HG02973 (cell line): Measurements from ENCODE around the gene PPIP5K1.
"Not testable (repeated sequence)": the region's sequence is repeated elsewhere in the genome, so short reads cannot be mapped to it uniquely, and the experiment has no call there.

Experiments used
- ATAC-seq: cut with Tn5 transposase; IDR thresholded peaks from one replicate; pipeline ENCODE4 v1.9.1; 2021; ENCODE audit warnings: moderate library complexity; ENCODE audit not compliant: unreplicated experiment

PPIP5K1 gene

GRCh38 chr15:43547539-43547938 lies 42.5 kb downstream of the PPIP5K1 start:
- no peak for ATAC-seq

- ATAC-seq = no peak
Observed at GRCh38 chr15:43545426-43545825, 44.6 kb downstream of the PPIP5K1 start.

GRCh38 chr15:43544266-43544665 lies 45.7 kb downstream of the PPIP5K1 start:
- ATAC-seq = no peak

GRCh38 chr15:43541785-43542184 lies 48.2 kb downstream of the PPIP5K1 start:
- ATAC-seq = no peak

- ATAC-seq = no peak
Observed at GRCh38 chr15:43538091-43538490, 51.9 kb downstream of the PPIP5K1 start.

GRCh38 chr15:43534897-43535296 lies 55.1 kb downstream of the PPIP5K1 start:
- ATAC-seq = no peak

- ATAC-seq = not testable (repeated sequence)
Observed at GRCh38 chr15:43532826-43533225, 57.2 kb downstream of the PPIP5K1 start.

GRCh38 chr15:43531018-43531670 lies 58.9 kb downstream of the PPIP5K1 start:
- ATAC-seq = no peak

GRCh38 chr15:43529587-43530345 lies 60.2 kb downstream of the PPIP5K1 start:
- no peak for ATAC-seq

GRCh38 chr15:43529141-43529540 lies 60.9 kb downstream of the PPIP5K1 start:
- ATAC-seq = no peak

- no peak for ATAC-seq
Observed at GRCh38 chr15:43528542-43529007, 61.4 kb downstream of the PPIP5K1 start.

GRCh38 chr15:43527802-43528541 lies 62.0 kb downstream of the PPIP5K1 start:
- ATAC-seq = no peak

- no peak for ATAC-seq
Observed at GRCh38 chr15:43527016-43527801, 62.8 kb downstream of the PPIP5K1 start.

- ATAC-seq = no peak
Observed at GRCh38 chr15:43526261-43526930, 63.6 kb downstream of the PPIP5K1 start.

- ATAC-seq = no peak
Observed at GRCh38 chr15:43525131-43525530, 64.9 kb downstream of the PPIP5K1 start.

- ATAC-seq = no peak
Observed at GRCh38 chr15:43524254-43524845, 65.7 kb downstream of the PPIP5K1 start.

GRCh38 chr15:43523646-43524045 lies 66.4 kb downstream of the PPIP5K1 start:
- no peak for ATAC-seq

GRCh38 chr15:43522247-43522646 lies 67.8 kb downstream of the PPIP5K1 start:
- no peak for ATAC-seq

GRCh38 chr15:43521419-43521818 lies 68.6 kb downstream of the PPIP5K1 start:
- ATAC-seq = no peak

GRCh38 chr15:43520138-43520537 lies 69.9 kb downstream of the PPIP5K1 start:
- ATAC-seq = no peak
